SH-SY5Y (cell line): ENCODE results near the gene SREBF1.

Source experiments
- GATA2 ChIP-seq: IDR thresholded peaks from 2 replicates; pipeline ENCODE4 v1.6.1; 2011; ENCODE audit warnings: mild to moderate bottlenecking, low read depth, low read length
- GATA3 ChIP-seq: IDR thresholded peaks from 2 replicates; pipeline ENCODE4 v1.6.1; 2011; ENCODE audit warnings: low read depth, mild to moderate bottlenecking, low read length, moderate library complexity

DNA sequence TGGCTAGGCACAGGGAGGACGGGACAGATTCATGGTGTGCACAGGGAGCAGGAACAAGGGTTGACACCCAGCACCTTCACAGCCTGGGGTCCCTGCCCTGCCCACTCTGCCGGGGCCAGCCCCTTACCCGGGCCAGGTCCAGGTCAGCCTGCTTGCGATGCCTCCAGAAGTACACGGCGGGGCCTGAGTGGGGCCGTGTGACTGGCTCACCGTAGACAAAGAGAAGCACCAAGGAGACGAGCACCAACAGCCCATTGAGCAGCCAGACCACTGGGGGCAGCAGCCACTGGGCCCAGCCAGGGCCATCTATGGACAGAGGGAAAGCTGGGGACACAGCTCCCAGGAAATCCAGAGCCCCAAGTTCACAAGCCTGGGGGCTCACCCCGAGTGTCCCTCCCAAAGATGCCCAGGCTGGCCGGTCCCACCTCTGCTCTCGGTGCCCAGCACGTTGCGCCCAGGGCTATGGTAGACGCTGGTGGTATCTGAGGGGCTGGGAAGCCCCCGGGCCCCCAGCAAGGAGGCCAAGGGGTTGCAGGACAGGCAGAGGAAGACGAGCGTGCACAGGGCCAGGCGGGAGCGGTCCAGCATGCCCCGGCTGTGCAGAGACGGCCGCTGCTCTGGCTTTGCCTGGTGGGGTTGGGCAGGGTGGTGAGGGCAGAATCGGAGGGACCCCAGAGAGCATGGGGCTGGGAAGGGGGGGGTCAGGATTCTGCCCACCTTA lies 19.8 kb downstream of the SREBF1 start:
- TF ChIP-seq GATA2 (no peak), GATA3 (no peak)
